Measurements from ENCODE around the gene MSRB3.
A peak's percentile ranks its signal among the peaks of the same experiment; 100 is the strongest.
"Not testable (repeated sequence)": the region's sequence is repeated elsewhere in the genome, so short reads cannot be mapped to it uniquely, and the experiment has no call there.

The MSRB3 gene

GRCh38 chr12:65275627-65276026 is 2.9 kb upstream of the MSRB3 start:
- no peak for TF ChIP-seq CTCF (IDR thresholded peaks at IDR 0.05; ENCODE audit: low read depth, low read length)
- no peak overlapping the region for H3K4me3 ChIP-seq (ENCODE audit: low read depth, low read length)

- no peak for TF ChIP-seq CTCF (IDR thresholded peaks at IDR 0.05; ENCODE audit: low read depth, low read length)
- H3K4me3 ChIP-seq (ENCODE audit: low read depth, low read length) = no peak overlapping the region
Measured at GRCh38 chr12:65276916-65277530, 1.5 kb upstream of the MSRB3 start.

GRCh38 chr12:65277994-65278575 is 398 bp upstream of the MSRB3 start:
- H3K4me3 ChIP-seq (ENCODE audit: low read depth, low read length) = peak overlapping the region; percentile 94
- no peak for TF ChIP-seq CTCF (IDR thresholded peaks at IDR 0.05; ENCODE audit: low read depth, low read length)

- TF ChIP-seq CTCF (IDR thresholded peaks at IDR 0.05; ENCODE audit: low read depth, low read length) = no peak
- H3K4me3 ChIP-seq (ENCODE audit: low read depth, low read length) = peak overlapping the region; percentile 94
Measured at GRCh38 chr12:65279369-65280112, 1.1 kb downstream of the MSRB3 start.

GRCh38 chr12:65280306-65280705 is 1.8 kb downstream of the MSRB3 start:
- no peak for TF ChIP-seq CTCF (IDR thresholded peaks at IDR 0.05; ENCODE audit: low read depth, low read length)
- peak overlapping the region; percentile 94 for H3K4me3 ChIP-seq (ENCODE audit: low read depth, low read length)

- no peak overlapping the region for H3K4me3 ChIP-seq (ENCODE audit: low read depth, low read length)
- no peak for TF ChIP-seq CTCF (IDR thresholded peaks at IDR 0.05; ENCODE audit: low read depth, low read length)
Measured at GRCh38 chr12:65282840-65283239, 4.4 kb downstream of the MSRB3 start.

- not testable (repeated sequence) for H3K4me3 ChIP-seq (ENCODE audit: low read depth, low read length)
Measured at GRCh38 chr12:65285532-65285931, 7.0 kb downstream of the MSRB3 start.

Data from WI38 (cell line).